GM18873 (cell line): ENCODE results near the gene TMEM50A.
"Not testable (repeated sequence)": the region's sequence is repeated elsewhere in the genome, so short reads cannot be mapped to it uniquely, and the experiment has no call there.

ENCODE experiments used
- ATAC-seq: cut with Tn5 transposase; IDR thresholded peaks from one replicate; pipeline ENCODE4 v1.9.1; 2021; ENCODE audit warnings: mild to moderate bottlenecking, moderate library complexity, moderate number of reproducible peaks; ENCODE audit not compliant: unreplicated experiment, low FRiP score

Gene TMEM50A

GRCh38 chr1:25338188-25338981 lies at the start of gene TMEM50A:
TMEM50A (plus strand) TSS chr1:25338334; CDS start chr1:25340487, 2,153 bp downstream.
- ATAC-seq = peak; percentile 33

GRCh38 chr1:25288573-25289101 lies 49.5 kb upstream of the TMEM50A start:
- not testable (repeated sequence) for ATAC-seq

- ATAC-seq = not testable (repeated sequence)
These were observed 48.1 kb upstream of the TMEM50A start for GRCh38 chr1:25290043-25290442.

GRCh38 chr1:25293426-25293825 lies 44.7 kb upstream of the TMEM50A start:
- ATAC-seq = not testable (repeated sequence)

GRCh38 chr1:25294889-25295826 lies 43.0 kb upstream of the TMEM50A start:
- not testable (repeated sequence) for ATAC-seq

GRCh38 chr1:25296501-25296900 lies 41.6 kb upstream of the TMEM50A start:
- ATAC-seq = not testable (repeated sequence)

- ATAC-seq = not testable (repeated sequence)
These were observed 37.4 kb upstream of the TMEM50A start for GRCh38 chr1:25300729-25301128.

- not testable (repeated sequence) for ATAC-seq
These were observed 35.8 kb upstream of the TMEM50A start for GRCh38 chr1:25302330-25302729.

- not testable (repeated sequence) for ATAC-seq
These were observed 33.2 kb upstream of the TMEM50A start for GRCh38 chr1:25304936-25305335.

- not testable (repeated sequence) for ATAC-seq
These were observed 30.0 kb upstream of the TMEM50A start for GRCh38 chr1:25308168-25308567.

- not testable (repeated sequence) for ATAC-seq
These were observed 29.0 kb upstream of the TMEM50A start for GRCh38 chr1:25309085-25309484.

GRCh38 chr1:25309486-25309885 lies 28.6 kb upstream of the TMEM50A start:
- ATAC-seq = not testable (repeated sequence)

GRCh38 chr1:25312806-25313470 lies 25.2 kb upstream of the TMEM50A start:
- ATAC-seq = not testable (repeated sequence)

GRCh38 chr1:25320314-25320938 lies 17.7 kb upstream of the TMEM50A start:
- not testable (repeated sequence) for ATAC-seq

- not testable (repeated sequence) for ATAC-seq
These were observed 16.0 kb upstream of the TMEM50A start for GRCh38 chr1:25322127-25322526.

- ATAC-seq = not testable (repeated sequence)
These were observed 13.7 kb upstream of the TMEM50A start for GRCh38 chr1:25324407-25324806.

GRCh38 chr1:25327864-25328790 lies 10.0 kb upstream of the TMEM50A start:
- ATAC-seq = not testable (repeated sequence)

- ATAC-seq = not testable (repeated sequence)
These were observed 9.3 kb upstream of the TMEM50A start for GRCh38 chr1:25328791-25329185.

- not testable (repeated sequence) for ATAC-seq
These were observed 8.8 kb upstream of the TMEM50A start for GRCh38 chr1:25329336-25329735.
